ENCODE data around the gene STARD3.
"Not testable (repeated sequence)": the region's sequence is repeated elsewhere in the genome, so short reads cannot be mapped to it uniquely, and the experiment has no call there.

Gene STARD3

GRCh38 chr17:39695089-39695474 is 58.1 kb downstream of the STARD3 start:
- Histone ChIP-seq H2BK120ac (ENCODE audit: low read depth, low read length) (peak overlapping the region; percentile 98), H3K9ac (ENCODE audit: low read depth, low read length, poor library complexity) (peak overlapping the region; percentile 78), H2BK12ac (ENCODE audit: low read length) (no peak overlapping the region), H2AK5ac (ENCODE audit: low read depth, low read length) (peak overlapping the region; percentile 100), H3K79me1 (ENCODE audit: low read depth, low read length) (peaks cover 1% of the 10 kb centered on the region), H3K18ac (ENCODE audit: low read length) (peak overlapping the region; percentile 99), H3K23ac (ENCODE audit: low read depth, low read length, poor library complexity) (no peak overlapping the region), H4K8ac (ENCODE audit: low read depth, low read length) (no peak overlapping the region), H4K91ac (ENCODE audit: low read depth, low read length, poor library complexity) (no peak overlapping the region), H3K36me3 (replicated peaks in 1 of 2; ENCODE audit: control insufficient read depth in 2 of 2, insufficient read depth in 2 of 2, low read length in 2 of 2) (peaks cover 0 to 14% of the 10 kb centered on the region in 2 donors), H2BK15ac (ENCODE audit: low read length) (peak overlapping the region; percentile 99), H3K14ac (ENCODE audit: low read length) (peak overlapping the region; percentile 10), H3K4me2 (ENCODE audit: insufficient read depth, low read length, poor library complexity, severe bottlenecking) (no peak overlapping the region), H3K27ac (replicated peaks; ENCODE audit: low read length) (peak overlapping the region; percentile 99), H2BK5ac (ENCODE audit: low read length) (peak overlapping the region; percentile 96), H2AFZ (ENCODE audit: low read length) (no peak overlapping the region), H3K4ac (ENCODE audit: low read length) (peak overlapping the region; percentile 30), H3K4me3 (ENCODE audit: low read length in 2 of 2) (no peak overlapping the region), H3K27me3 (ENCODE audit: control insufficient read depth in 3 of 3, insufficient read depth in 3 of 3, low read depth in 1 of 3, low read length in 3 of 3) (no peaks in the 10 kb centered on the region), H3K9me3 (replicated peaks in 1 of 2; ENCODE audit: control insufficient read depth in 2 of 2, insufficient read depth in 1 of 2, low read depth in 1 of 2, low read length in 2 of 2) (no peaks in the 10 kb centered on the region), H3K4me1 (ENCODE audit: control insufficient read depth in 2 of 2, insufficient read depth in 1 of 2, low read depth in 1 of 2, low read length in 2 of 2) (peaks cover 23% of the 10 kb centered on the region in 2 donors)
- no CpG with 5 or more reads among the region's 2 CpGs for WGBS, 2 donors (ENCODE audit: extremely low coverage in 2 of 2, insufficient read length in 2 of 2, insufficient replicate concordance in 1 of 2)
- DNase-seq (ENCODE audit: low spot score): no peak

DNA sequence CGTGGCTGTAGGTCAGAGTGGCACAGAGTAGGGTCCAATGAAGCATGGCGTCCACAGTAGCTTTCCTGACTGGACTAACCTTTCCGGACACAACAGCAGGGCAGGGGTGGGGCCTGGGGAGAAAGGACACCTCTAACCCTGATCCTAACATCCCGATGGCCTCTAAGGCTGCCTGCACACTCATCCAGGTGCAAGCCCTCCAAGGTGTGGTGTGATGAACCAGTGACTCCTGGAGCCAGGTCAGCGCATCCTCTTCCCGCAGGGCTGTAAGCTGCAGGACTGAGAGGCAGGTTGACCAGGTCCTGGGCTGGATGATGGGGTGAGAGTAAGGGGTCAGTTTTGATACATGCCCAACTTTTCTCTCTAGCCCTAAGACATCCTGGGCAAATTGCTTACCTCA is 59.8 kb downstream of the STARD3 start:
- H2BK5ac ChIP-seq (ENCODE audit: low read length): peak overlapping the region; percentile 16
- H2AK5ac ChIP-seq (ENCODE audit: low read depth, low read length): peak overlapping the region; percentile 79
- H3K36me3 ChIP-seq (replicated peaks in 1 of 2; ENCODE audit: control insufficient read depth in 2 of 2, insufficient read depth in 2 of 2, low read length in 2 of 2): peaks cover 0 to 17% of the 10 kb centered on the region in 2 donors

DNA sequence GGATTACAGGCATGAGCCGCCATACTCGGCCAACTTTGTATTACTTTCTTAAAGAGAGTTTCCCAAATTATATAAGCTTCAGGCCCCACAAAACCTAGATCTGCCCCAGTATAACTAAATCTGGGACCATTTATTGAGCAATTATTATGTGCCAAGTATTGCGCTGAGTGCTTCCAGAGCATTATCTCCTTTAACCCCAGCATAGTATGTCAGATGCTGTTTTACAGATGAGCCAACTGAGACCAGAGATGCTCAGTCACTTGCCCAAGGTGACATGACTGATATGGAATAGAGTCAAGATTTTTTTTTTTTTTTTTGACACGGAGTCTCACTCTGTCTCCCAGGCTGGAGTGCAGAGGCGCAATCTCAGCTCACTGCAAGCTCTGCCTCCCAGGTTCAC is 61.0 kb downstream of the STARD3 start:
- Histone ChIP-seq H2BK15ac (ENCODE audit: low read length) (no peak overlapping the region), H2BK12ac (ENCODE audit: low read length) (no peak overlapping the region), H3K27ac (replicated peaks; ENCODE audit: low read length) (no peak overlapping the region), H2AFZ (ENCODE audit: low read length) (no peak overlapping the region), H3K4me2 (ENCODE audit: insufficient read depth, low read length, poor library complexity, severe bottlenecking) (no peak overlapping the region), H4K91ac (ENCODE audit: low read depth, low read length, poor library complexity) (no peak overlapping the region), H2BK5ac (ENCODE audit: low read length) (no peak overlapping the region), H3K9ac (ENCODE audit: low read depth, low read length, poor library complexity) (no peak overlapping the region), H2BK120ac (ENCODE audit: low read depth, low read length) (no peak overlapping the region), H3K4me3 (ENCODE audit: low read length in 2 of 2) (no peak overlapping the region), H3K36me3 (replicated peaks in 1 of 2; ENCODE audit: control insufficient read depth in 2 of 2, insufficient read depth in 2 of 2, low read length in 2 of 2) (peaks cover 0 to 21% of the 10 kb centered on the region in 2 donors), H3K4me1 (ENCODE audit: control insufficient read depth in 2 of 2, insufficient read depth in 1 of 2, low read depth in 1 of 2, low read length in 2 of 2) (peaks cover 33 to 38% of the 10 kb centered on the region in 2 donors), H3K79me1 (ENCODE audit: low read depth, low read length) (peaks cover 5% of the 10 kb centered on the region), H3K23ac (ENCODE audit: low read depth, low read length, poor library complexity) (no peak overlapping the region), H3K4ac (ENCODE audit: low read length) (no peak overlapping the region), H3K18ac (ENCODE audit: low read length) (no peak overlapping the region), H2AK5ac (ENCODE audit: low read depth, low read length) (no peak overlapping the region), H3K27me3 (ENCODE audit: control insufficient read depth in 3 of 3, insufficient read depth in 3 of 3, low read depth in 1 of 3, low read length in 3 of 3) (no peaks in the 10 kb centered on the region), H4K8ac (ENCODE audit: low read depth, low read length) (no peak overlapping the region), H3K9me3 (replicated peaks in 1 of 2; ENCODE audit: control insufficient read depth in 2 of 2, insufficient read depth in 1 of 2, low read depth in 1 of 2, low read length in 2 of 2) (no peaks in the 10 kb centered on the region), H3K14ac (ENCODE audit: low read length) (no peak overlapping the region)
- DNase-seq (ENCODE audit: low spot score): no peak
- no CpG with 5 or more reads among the region's 5 CpGs for WGBS, 2 donors (ENCODE audit: extremely low coverage in 2 of 2, insufficient read length in 2 of 2, insufficient replicate concordance in 1 of 2)

More for the DNA sequence above, 59.8 kb downstream of the STARD3 start:
- Histone ChIP-seq H3K14ac (ENCODE audit: low read length) (no peak overlapping the region), H3K4me1 (ENCODE audit: control insufficient read depth in 2 of 2, insufficient read depth in 1 of 2, low read depth in 1 of 2, low read length in 2 of 2) (peaks cover 32% of the 10 kb centered on the region in 2 donors), H3K4ac (ENCODE audit: low read length) (no peak overlapping the region), H3K4me2 (ENCODE audit: insufficient read depth, low read length, poor library complexity, severe bottlenecking) (no peak overlapping the region), H3K18ac (ENCODE audit: low read length) (peak overlapping the region; percentile 87), H3K4me3 (ENCODE audit: low read length in 2 of 2) (no peak overlapping the region), H4K91ac (ENCODE audit: low read depth, low read length, poor library complexity) (no peak overlapping the region), H3K27me3 (ENCODE audit: control insufficient read depth in 3 of 3, insufficient read depth in 3 of 3, low read depth in 1 of 3, low read length in 3 of 3) (no peaks in the 10 kb centered on the region), H4K8ac (ENCODE audit: low read depth, low read length) (no peak overlapping the region), H2BK120ac (ENCODE audit: low read depth, low read length) (no peak overlapping the region), H3K9me3 (replicated peaks in 1 of 2; ENCODE audit: control insufficient read depth in 2 of 2, insufficient read depth in 1 of 2, low read depth in 1 of 2, low read length in 2 of 2) (no peaks in the 10 kb centered on the region), H3K27ac (replicated peaks; ENCODE audit: low read length) (peak overlapping the region; percentile 74), H3K23ac (ENCODE audit: low read depth, low read length, poor library complexity) (no peak overlapping the region), H3K79me1 (ENCODE audit: low read depth, low read length) (peaks cover 2% of the 10 kb centered on the region), H2BK12ac (ENCODE audit: low read length) (peak overlapping the region; percentile 59), H2AFZ (ENCODE audit: low read length) (no peak overlapping the region), H2BK15ac (ENCODE audit: low read length) (peak overlapping the region; percentile 52), H3K9ac (ENCODE audit: low read depth, low read length, poor library complexity) (peak overlapping the region; percentile 15)
- no peak for DNase-seq (ENCODE audit: low spot score)
- WGBS, 2 donors (ENCODE audit: extremely low coverage in 2 of 2, insufficient read length in 2 of 2, insufficient replicate concordance in 1 of 2): no CpG with 5 or more reads among the region's 6 CpGs

GRCh38 chr17:39699157-39699817 is 62.3 kb downstream of the STARD3 start:
- not testable (repeated sequence) for H2BK120ac ChIP-seq (ENCODE audit: low read depth, low read length); H3K27me3 ChIP-seq (ENCODE audit: control insufficient read depth in 3 of 3, insufficient read depth in 3 of 3, low read depth in 1 of 3, low read length in 3 of 3); DNase-seq (ENCODE audit: low spot score); H3K14ac ChIP-seq (ENCODE audit: low read length); H3K9ac ChIP-seq (ENCODE audit: low read depth, low read length, poor library complexity); H2BK15ac ChIP-seq (ENCODE audit: low read length); H3K4ac ChIP-seq (ENCODE audit: low read length); H2AK5ac ChIP-seq (ENCODE audit: low read depth, low read length); H3K23ac ChIP-seq (ENCODE audit: low read depth, low read length, poor library complexity); H4K8ac ChIP-seq (ENCODE audit: low read depth, low read length); H3K9me3 ChIP-seq (replicated peaks in 1 of 2; ENCODE audit: control insufficient read depth in 2 of 2, insufficient read depth in 1 of 2, low read depth in 1 of 2, low read length in 2 of 2); H2BK12ac ChIP-seq (ENCODE audit: low read length); H3K79me1 ChIP-seq (ENCODE audit: low read depth, low read length); H4K91ac ChIP-seq (ENCODE audit: low read depth, low read length, poor library complexity)
- Histone ChIP-seq H2AFZ (ENCODE audit: low read length) (peak overlapping the region; percentile 90), H2BK5ac (ENCODE audit: low read length) (peak overlapping the region; percentile 99), H3K36me3 (replicated peaks in 1 of 2; ENCODE audit: control insufficient read depth in 2 of 2, insufficient read depth in 2 of 2, low read length in 2 of 2) (peaks cover 0 to 26% of the 10 kb centered on the region in 2 donors), H3K4me2 (ENCODE audit: insufficient read depth, low read length, poor library complexity, severe bottlenecking) (peak overlapping the region; percentile 83), H3K27ac (replicated peaks; ENCODE audit: low read length) (peak overlapping the region; percentile 68), H3K4me3 (ENCODE audit: low read length in 2 of 2) (peak overlapping the region; percentile 80 to 97), H3K4me1 (ENCODE audit: control insufficient read depth in 2 of 2, insufficient read depth in 1 of 2, low read depth in 1 of 2, low read length in 2 of 2) (peaks cover 33 to 43% of the 10 kb centered on the region in 2 donors), H3K18ac (ENCODE audit: low read length) (peak overlapping the region; percentile 15)
- no CpG with 5 or more reads among the region's 11 CpGs for WGBS, 2 donors (ENCODE audit: extremely low coverage in 2 of 2, insufficient read length in 2 of 2, insufficient replicate concordance in 1 of 2)

Measured in neuronal stem cell (in vitro differentiated cells).